RWPE2 (cell line): Measurements from ENCODE around the gene DUSP6.

Experiments used
- ATAC-seq: fragments of 200-7000 bp; cut with Tn5 transposase; 3 replicates; pipeline ENCODE4 v1.9.1; 2021; ENCODE audit warnings: low read depth
- DNase-seq: peaks from one replicate; pipeline ENCODE4 v3.0.0-alpha.2; 2020; ENCODE audit warnings: low spot score
- H3K27ac ChIP-seq: fragments of 450-650 bp; 2 replicates; pipeline ENCODE4 v1.5.1; 2017; ENCODE audit warnings: mild to moderate bottlenecking; ENCODE audit not compliant: poor library complexity, severe bottlenecking
- H3K27me3 ChIP-seq: fragments of 250-450 bp; sonication (Bioruptor Pico); 2 replicates; pipeline ENCODE4 v1.5.1; 2021; ENCODE audit warnings: mild to moderate bottlenecking, moderate library complexity; ENCODE audit not compliant: insufficient read depth, poor library complexity, severe bottlenecking
- H3K36me3 ChIP-seq: fragments of 250-450 bp; sonication (Bioruptor Pico); 2 replicates; pipeline ENCODE4 v1.5.1; 2020; ENCODE audit warnings: low read depth, mild to moderate bottlenecking, moderate library complexity
- H3K4me1 ChIP-seq: fragments of 250-450 bp; sonication (Bioruptor Pico); 2 replicates; pipeline ENCODE4 v1.5.1; 2021; ENCODE audit warnings: mild to moderate bottlenecking, moderate library complexity; ENCODE audit not compliant: insufficient read depth, poor library complexity, severe bottlenecking
- H3K4me3 ChIP-seq: fragments of 250-450 bp; sonication (Bioruptor Pico); 2 replicates; pipeline ENCODE4 v1.5.1; 2021; ENCODE audit warnings: mild to moderate bottlenecking, moderate library complexity; ENCODE audit not compliant: severe bottlenecking
- H3K9me3 ChIP-seq: fragments of 250-450 bp; sonication (Bioruptor Pico); 2 replicates; pipeline ENCODE4 v1.5.1; 2021; ENCODE audit warnings: mild to moderate bottlenecking, moderate library complexity; ENCODE audit not compliant: severe bottlenecking
- CTCF ChIP-seq: fragments of 450-650 bp; IDR thresholded peaks from one replicate; pipeline ENCODE4 v1.5.1; 2017; ENCODE audit warnings: mild to moderate bottlenecking, moderate library complexity; ENCODE audit not compliant: poor library complexity, severe bottlenecking

DUSP6 gene

GRCh38 chr12:89376844-89377243, 24.5 kb upstream of the DUSP6 start:
- peak overlapping the region; percentile 100 for H3K27ac ChIP-seq
- H3K9me3 ChIP-seq: no peaks in the 10 kb centered on the region
- H3K4me1 ChIP-seq: peaks cover 50% of the 10 kb centered on the region
- no peak overlapping the region for H3K4me3 ChIP-seq
- H3K36me3 ChIP-seq: no peaks in the 10 kb centered on the region
- no peak for ATAC-seq
- TF ChIP-seq CTCF: no peak
- H3K27me3 ChIP-seq: no peaks in the 10 kb centered on the region
- no peak for DNase-seq

GRCh38 chr12:89376202-89376529, 23.9 kb upstream of the DUSP6 start:
- TF ChIP-seq CTCF: no peak
- peaks cover 56% of the 10 kb centered on the region for H3K4me1 ChIP-seq
- no peaks in the 10 kb centered on the region for H3K9me3 ChIP-seq
- no peaks in the 10 kb centered on the region for H3K36me3 ChIP-seq
- no peak for ATAC-seq
- peak overlapping the region; percentile 100 for H3K27ac ChIP-seq
- H3K27me3 ChIP-seq: no peaks in the 10 kb centered on the region
- no peak overlapping the region for H3K4me3 ChIP-seq
- no peak for DNase-seq

- TF ChIP-seq CTCF: no peak
- no peak for DNase-seq
- Histone ChIP-seq H3K4me1 (peaks cover 76% of the 10 kb centered on the region), H3K4me3 (no peak overlapping the region), H3K9me3 (no peaks in the 10 kb centered on the region), H3K36me3 (no peaks in the 10 kb centered on the region), H3K27ac (peak overlapping the region; percentile 100), H3K27me3 (no peaks in the 10 kb centered on the region)
- ATAC-seq: peak; percentile 19; the same call in 1 of the 3 replicates
Observed at GRCh38 chr12:89373763-89374572, 21.7 kb upstream of the DUSP6 start.

GRCh38 chr12:89372584-89373370, 20.5 kb upstream of the DUSP6 start:
- no peak for DNase-seq
- TF ChIP-seq CTCF: no peak
- peak overlapping the region; percentile 100 for H3K27ac ChIP-seq
- no peaks in the 10 kb centered on the region for H3K9me3 ChIP-seq
- H3K27me3 ChIP-seq: no peaks in the 10 kb centered on the region
- peaks cover 85% of the 10 kb centered on the region for H3K4me1 ChIP-seq
- no peak overlapping the region for H3K4me3 ChIP-seq
- ATAC-seq: no peak
- H3K36me3 ChIP-seq: no peaks in the 10 kb centered on the region

- ATAC-seq (peak; percentile 80), DNase-seq (peak; percentile 96)
- H3K27me3 ChIP-seq: no peaks in the 10 kb centered on the region
- no peak overlapping the region for H3K4me3 ChIP-seq
- H3K9me3 ChIP-seq: no peaks in the 10 kb centered on the region
- TF ChIP-seq CTCF: no peak
- peak overlapping the region; percentile 100 for H3K27ac ChIP-seq
- H3K36me3 ChIP-seq: no peaks in the 10 kb centered on the region
- peaks cover 75% of the 10 kb centered on the region for H3K4me1 ChIP-seq
Observed at GRCh38 chr12:89370850-89371249, 18.5 kb upstream of the DUSP6 start.
